Tibial nerve (tissue), 3 donors: ENCODE measurements around the gene FDPS.

Experiments
- POLR2A ChIP-seq, 2 donors: fragments of 450-650 bp; IDR thresholded peaks; one replicate each; pipeline ENCODE4 v1.6.1; 2017; ENCODE audit warnings: antibody characterized with exemption in 2 of 2, mild to moderate bottlenecking in 2 of 2, moderate library complexity in 2 of 2
- TF ChIP-seq, protein P1 (sequence below), 5 experiments: fragments of 200-600 bp in 3 of 5; fragments of 450-650 bp in 2 of 5; sonication (generic) in 3 of 5; IDR thresholded peaks; one replicate each; pipeline ENCODE4 v1.5.1; 2016 to 2019; ENCODE audit warnings: antibody characterized with exemption in 5 of 5, mild to moderate bottlenecking in 3 of 5, moderate library complexity in 2 of 5

DNA sequence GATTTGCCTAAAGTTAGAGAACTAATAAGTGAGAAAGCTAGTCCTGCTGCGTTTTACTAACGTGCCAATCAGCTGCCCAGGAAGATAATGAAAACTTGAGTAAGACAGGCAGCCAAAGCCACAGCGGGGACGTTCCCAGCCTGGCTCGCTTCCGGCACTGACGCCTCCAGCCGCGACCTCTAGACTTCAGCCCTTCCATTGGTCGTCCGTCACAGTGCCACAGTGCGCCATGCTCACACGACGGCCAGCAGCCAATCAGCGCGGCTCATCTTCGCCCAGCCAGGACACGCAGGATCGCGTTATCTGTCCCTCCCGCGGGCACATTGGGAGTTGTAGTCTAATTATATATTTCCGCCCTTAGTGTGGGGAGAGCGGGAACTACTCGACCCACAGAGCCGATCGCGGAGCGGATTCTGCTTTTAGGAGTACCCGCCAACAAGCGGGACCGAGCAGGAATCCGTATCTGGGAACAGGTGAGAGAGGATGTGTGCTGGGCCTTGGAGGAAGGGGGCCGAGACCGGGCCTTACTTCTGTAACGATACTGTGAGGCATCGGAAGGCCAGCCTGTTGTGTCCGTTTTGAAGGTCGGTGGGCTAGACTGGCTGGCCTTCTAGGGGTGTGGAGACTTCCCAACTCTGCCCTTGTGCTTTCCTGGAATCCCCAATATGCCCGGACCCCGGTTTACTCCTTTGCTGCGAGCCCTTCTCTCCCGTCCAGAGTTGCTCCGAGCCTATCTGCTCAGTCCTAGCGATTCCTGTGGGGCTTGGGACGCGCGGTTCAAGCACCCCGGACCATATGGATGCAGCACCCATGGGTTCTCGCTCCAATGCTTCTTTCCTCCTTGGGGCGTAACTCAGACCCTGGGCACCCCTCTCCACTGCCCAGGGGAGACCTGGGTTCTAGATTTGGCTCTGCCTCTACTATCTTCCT, at the start of gene FDPS:
- peak; percentile 68 to 85 for TF ChIP-seq POLR2A (IDR thresholded peaks at IDR 0.05)
- TF ChIP-seq, protein P1, sequence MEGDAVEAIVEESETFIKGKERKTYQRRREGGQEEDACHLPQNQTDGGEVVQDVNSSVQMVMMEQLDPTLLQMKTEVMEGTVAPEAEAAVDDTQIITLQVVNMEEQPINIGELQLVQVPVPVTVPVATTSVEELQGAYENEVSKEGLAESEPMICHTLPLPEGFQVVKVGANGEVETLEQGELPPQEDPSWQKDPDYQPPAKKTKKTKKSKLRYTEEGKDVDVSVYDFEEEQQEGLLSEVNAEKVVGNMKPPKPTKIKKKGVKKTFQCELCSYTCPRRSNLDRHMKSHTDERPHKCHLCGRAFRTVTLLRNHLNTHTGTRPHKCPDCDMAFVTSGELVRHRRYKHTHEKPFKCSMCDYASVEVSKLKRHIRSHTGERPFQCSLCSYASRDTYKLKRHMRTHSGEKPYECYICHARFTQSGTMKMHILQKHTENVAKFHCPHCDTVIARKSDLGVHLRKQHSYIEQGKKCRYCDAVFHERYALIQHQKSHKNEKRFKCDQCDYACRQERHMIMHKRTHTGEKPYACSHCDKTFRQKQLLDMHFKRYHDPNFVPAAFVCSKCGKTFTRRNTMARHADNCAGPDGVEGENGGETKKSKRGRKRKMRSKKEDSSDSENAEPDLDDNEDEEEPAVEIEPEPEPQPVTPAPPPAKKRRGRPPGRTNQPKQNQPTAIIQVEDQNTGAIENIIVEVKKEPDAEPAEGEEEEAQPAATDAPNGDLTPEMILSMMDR (IDR thresholded peaks at IDR 0.05) = peak in 4 of 5 experiments; percentile 4 to 80 (median 45)
